ENCODE data around the gene SERPINA12. TPM values are rescaled to one million over a fixed set of nuclear protein-coding genes. Genes with fewer than 3 reads are reported as not detected.

Gene SERPINA12
- total and polyA plus RNA-seq, 2 donors (not counting 1 experiment from before 2014, with no cell fraction given) = not detected

DNA sequence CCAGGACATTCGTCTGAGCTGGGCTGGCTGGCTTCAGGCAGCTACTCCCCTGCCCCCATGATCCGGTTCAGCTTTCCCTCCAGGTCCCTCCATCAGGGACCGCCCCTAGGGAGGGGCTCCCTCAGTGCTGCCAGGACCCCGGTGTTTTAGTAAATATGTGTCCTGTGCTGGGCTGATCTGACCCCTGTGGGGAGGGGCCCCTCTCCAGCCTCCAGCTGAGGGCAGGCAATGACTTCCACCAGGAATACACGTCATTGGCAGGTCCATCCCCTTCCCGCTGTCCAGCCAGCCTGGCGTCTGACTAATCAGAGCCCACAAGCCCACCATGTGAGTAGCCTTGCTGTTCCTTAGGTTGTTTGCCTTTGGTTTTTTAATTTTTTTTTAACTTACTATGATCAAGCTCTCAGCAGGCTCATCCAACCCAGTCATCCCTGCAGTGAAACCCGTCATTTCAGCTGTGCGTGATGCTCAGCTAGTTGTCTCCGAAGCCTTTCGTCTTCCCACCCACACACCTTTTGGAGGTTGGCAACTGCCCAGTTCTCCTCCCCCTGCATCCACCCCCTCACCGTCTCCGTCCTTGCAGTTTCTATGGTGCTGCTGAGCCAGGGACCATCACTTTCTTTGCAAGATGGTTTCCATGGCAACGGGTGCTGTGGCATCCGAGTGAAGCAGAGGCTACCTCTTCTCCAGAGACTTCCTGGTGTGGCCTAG is 36.0 kb upstream of the SERPINA12 start:
- no peak overlapping the region for H3K9ac ChIP-seq (ENCODE audit: insufficient read depth, low read length)
- H4K20me1 ChIP-seq (ENCODE audit: control insufficient read depth, extremely low read depth, insufficient read depth, low read length) = no peaks in the 10 kb centered on the region
- TF ChIP-seq EZH2 (IDR thresholded peaks at IDR 0.05; ENCODE audit: low read length, missing control alignments) = no peak
- TF ChIP-seq, protein P1, sequence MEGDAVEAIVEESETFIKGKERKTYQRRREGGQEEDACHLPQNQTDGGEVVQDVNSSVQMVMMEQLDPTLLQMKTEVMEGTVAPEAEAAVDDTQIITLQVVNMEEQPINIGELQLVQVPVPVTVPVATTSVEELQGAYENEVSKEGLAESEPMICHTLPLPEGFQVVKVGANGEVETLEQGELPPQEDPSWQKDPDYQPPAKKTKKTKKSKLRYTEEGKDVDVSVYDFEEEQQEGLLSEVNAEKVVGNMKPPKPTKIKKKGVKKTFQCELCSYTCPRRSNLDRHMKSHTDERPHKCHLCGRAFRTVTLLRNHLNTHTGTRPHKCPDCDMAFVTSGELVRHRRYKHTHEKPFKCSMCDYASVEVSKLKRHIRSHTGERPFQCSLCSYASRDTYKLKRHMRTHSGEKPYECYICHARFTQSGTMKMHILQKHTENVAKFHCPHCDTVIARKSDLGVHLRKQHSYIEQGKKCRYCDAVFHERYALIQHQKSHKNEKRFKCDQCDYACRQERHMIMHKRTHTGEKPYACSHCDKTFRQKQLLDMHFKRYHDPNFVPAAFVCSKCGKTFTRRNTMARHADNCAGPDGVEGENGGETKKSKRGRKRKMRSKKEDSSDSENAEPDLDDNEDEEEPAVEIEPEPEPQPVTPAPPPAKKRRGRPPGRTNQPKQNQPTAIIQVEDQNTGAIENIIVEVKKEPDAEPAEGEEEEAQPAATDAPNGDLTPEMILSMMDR (conservative IDR thresholded peaks at IDR 0.05 in 1 of 2, IDR thresholded peaks at IDR 0.05 in 1 of 2; ENCODE audit: low read depth in 1 of 2, low read length in 2 of 2) = no peak
- no peaks in the 10 kb centered on the region for H3K36me3 ChIP-seq (ENCODE audit: control insufficient read depth, insufficient read depth, low read length)
- no peak overlapping the region for H3K4me2 ChIP-seq (ENCODE audit: extremely low read depth, insufficient read depth, low read length)
- peak in 1 of 2 donors; percentile 35 for DNase-seq (ENCODE audit: low read depth in 2 of 2)
- H3K27me3 ChIP-seq (ENCODE audit: control insufficient read depth, insufficient read depth, low read length) = no peaks in the 10 kb centered on the region
- H3K4me3 ChIP-seq (replicated peaks in 1 of 4; ENCODE audit: control extremely low read depth in 1 of 4, insufficient read depth in 1 of 4, low read depth in 3 of 4, low read length in 4 of 4) = no peak overlapping the region
- no peak overlapping the region for H2AFZ ChIP-seq (ENCODE audit: low read length)
- no peaks in the 10 kb centered on the region for H3K4me1 ChIP-seq (ENCODE audit: control insufficient read depth, extremely low read depth, insufficient read depth, low read length)
- no peaks in the 10 kb centered on the region for H3K9me3 ChIP-seq (ENCODE audit: control insufficient read depth, insufficient read depth, low read depth, low read length)
- no peaks in the 10 kb centered on the region for H3K79me2 ChIP-seq (ENCODE audit: control insufficient read depth, insufficient read depth, low read length)
- H3K27ac ChIP-seq (ENCODE audit: insufficient read depth, low read length) = no peak overlapping the region

DNA sequence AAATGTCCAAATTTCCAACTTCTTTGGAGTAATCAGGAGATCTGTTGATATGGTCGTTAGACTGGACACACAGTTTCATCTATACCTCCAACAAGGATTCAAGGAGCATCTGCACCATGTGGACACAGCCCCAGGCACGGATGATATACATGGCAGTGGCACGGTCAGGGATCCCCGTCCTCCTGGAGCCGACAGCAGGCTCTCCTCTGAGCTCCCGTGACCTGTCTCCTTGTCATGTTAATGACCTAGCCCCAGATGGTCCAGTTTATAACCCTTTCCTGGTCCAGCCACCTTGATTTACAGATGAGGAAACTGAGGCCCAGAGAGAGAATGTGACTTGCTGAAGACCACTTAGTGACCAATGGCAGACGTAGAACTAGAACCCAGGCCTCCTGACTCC is 35.5 kb upstream of the SERPINA12 start:
- Histone ChIP-seq H3K27me3 (ENCODE audit: control insufficient read depth, insufficient read depth, low read length) (no peaks in the 10 kb centered on the region), H3K9me3 (ENCODE audit: control insufficient read depth, insufficient read depth, low read depth, low read length) (no peaks in the 10 kb centered on the region), H3K4me3 (replicated peaks in 1 of 4; ENCODE audit: control extremely low read depth in 1 of 4, insufficient read depth in 1 of 4, low read depth in 3 of 4, low read length in 4 of 4) (no peak overlapping the region), H2AFZ (ENCODE audit: low read length) (no peak overlapping the region), H3K4me1 (ENCODE audit: control insufficient read depth, extremely low read depth, insufficient read depth, low read length) (no peaks in the 10 kb centered on the region), H3K9ac (ENCODE audit: insufficient read depth, low read length) (no peak overlapping the region), H3K36me3 (ENCODE audit: control insufficient read depth, insufficient read depth, low read length) (no peaks in the 10 kb centered on the region), H3K4me2 (ENCODE audit: extremely low read depth, insufficient read depth, low read length) (no peak overlapping the region), H4K20me1 (ENCODE audit: control insufficient read depth, extremely low read depth, insufficient read depth, low read length) (no peaks in the 10 kb centered on the region), H3K27ac (ENCODE audit: insufficient read depth, low read length) (no peak overlapping the region), H3K79me2 (ENCODE audit: control insufficient read depth, insufficient read depth, low read length) (no peaks in the 10 kb centered on the region)
- TF ChIP-seq, protein P1 (conservative IDR thresholded peaks at IDR 0.05 in 1 of 2, IDR thresholded peaks at IDR 0.05 in 1 of 2; ENCODE audit: low read depth in 1 of 2, low read length in 2 of 2) = no peak
- TF ChIP-seq EZH2 (IDR thresholded peaks at IDR 0.05; ENCODE audit: low read length, missing control alignments) = no peak
- DNase-seq (ENCODE audit: low read depth in 2 of 2) = no peak

DNA sequence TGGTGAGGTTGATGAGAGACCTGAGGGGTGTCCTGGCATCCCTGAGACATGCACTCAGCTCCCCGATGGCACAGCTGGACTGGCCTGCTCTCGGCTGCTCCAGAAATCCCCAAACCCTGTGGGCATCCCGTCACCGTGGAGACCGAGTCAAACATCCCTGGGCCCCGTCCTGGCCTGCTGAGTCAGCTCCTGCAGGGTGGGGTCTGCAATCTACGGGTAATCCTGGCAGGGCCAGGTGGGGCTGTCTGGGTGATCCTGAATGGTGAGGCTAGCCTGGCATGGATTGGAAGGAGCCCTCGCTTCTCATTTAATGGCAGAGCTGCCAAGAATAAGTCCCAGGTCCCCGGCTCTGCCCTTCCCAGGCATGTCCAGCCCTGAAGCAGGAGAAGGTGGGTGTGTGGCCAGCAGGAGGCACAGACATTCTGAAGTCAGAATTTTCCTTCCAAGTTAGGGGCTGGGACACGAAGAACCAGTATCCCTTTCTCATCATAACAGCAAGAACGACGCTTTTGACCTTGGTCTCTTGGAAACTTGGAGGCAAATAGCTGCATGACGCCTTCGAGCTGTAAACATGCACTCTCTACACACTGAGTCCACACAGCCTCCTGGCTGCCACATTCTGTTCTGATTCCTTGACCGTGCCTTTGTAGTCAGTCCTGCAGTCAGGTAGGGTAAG is 34.3 kb upstream of the SERPINA12 start:
- Histone ChIP-seq H3K9ac (ENCODE audit: insufficient read depth, low read length) (no peak overlapping the region), H2AFZ (ENCODE audit: low read length) (no peak overlapping the region), H3K4me2 (ENCODE audit: extremely low read depth, insufficient read depth, low read length) (no peak overlapping the region), H3K4me1 (ENCODE audit: control insufficient read depth, extremely low read depth, insufficient read depth, low read length) (no peaks in the 10 kb centered on the region), H3K4me3 (replicated peaks in 1 of 4; ENCODE audit: control extremely low read depth in 1 of 4, insufficient read depth in 1 of 4, low read depth in 3 of 4, low read length in 4 of 4) (no peak overlapping the region), H3K36me3 (ENCODE audit: control insufficient read depth, insufficient read depth, low read length) (no peaks in the 10 kb centered on the region), H3K9me3 (ENCODE audit: control insufficient read depth, insufficient read depth, low read depth, low read length) (no peaks in the 10 kb centered on the region), H3K79me2 (ENCODE audit: control insufficient read depth, insufficient read depth, low read length) (no peaks in the 10 kb centered on the region), H4K20me1 (ENCODE audit: control insufficient read depth, extremely low read depth, insufficient read depth, low read length) (no peaks in the 10 kb centered on the region), H3K27me3 (ENCODE audit: control insufficient read depth, insufficient read depth, low read length) (no peaks in the 10 kb centered on the region), H3K27ac (ENCODE audit: insufficient read depth, low read length) (no peak overlapping the region)
- DNase-seq (ENCODE audit: low read depth in 2 of 2) = no peak
- no peak for TF ChIP-seq EZH2 (IDR thresholded peaks at IDR 0.05; ENCODE audit: low read length, missing control alignments)
- TF ChIP-seq, protein P1 (conservative IDR thresholded peaks at IDR 0.05 in 1 of 2, IDR thresholded peaks at IDR 0.05 in 1 of 2; ENCODE audit: low read depth in 1 of 2, low read length in 2 of 2) = no peak
